Measurements from ENCODE around the gene LRTM2. TPM values are rescaled to one million over a fixed set of nuclear protein-coding genes. Genes with fewer than 3 reads are reported as not detected.
A peak's percentile ranks its signal among the peaks of the same experiment; 100 is the strongest.

LRTM2 gene
- total RNA-seq, 1 donor: not detected

DNA sequence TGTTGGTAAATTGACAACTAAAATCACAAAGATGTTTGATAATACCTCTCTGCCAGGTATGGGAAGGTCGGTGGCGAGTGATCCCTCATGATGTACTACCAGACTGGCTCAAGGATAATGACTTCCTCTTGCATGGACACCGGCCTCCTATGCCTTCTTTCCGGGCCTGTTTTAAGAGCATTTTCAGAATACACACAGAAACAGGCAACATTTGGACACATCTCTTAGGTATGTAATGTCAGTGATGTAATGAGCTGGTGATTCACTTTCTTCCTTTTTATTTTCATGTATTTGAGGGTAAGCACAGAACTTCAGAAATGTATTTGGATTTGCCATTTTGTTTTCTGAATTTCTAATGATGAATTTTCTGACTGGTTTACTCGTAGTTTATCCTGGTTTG lies 42.6 kb upstream of the LRTM2 start:
- no peaks in the 10 kb centered on the region for H3K36me3 ChIP-seq (ENCODE audit: insufficient read depth, low read length)
- peaks cover 11% of the 10 kb centered on the region for H4K20me1 ChIP-seq (ENCODE audit: insufficient read depth, low read length)
- H2AFZ ChIP-seq (ENCODE audit: low read length): no peak overlapping the region
- H3K4me1 ChIP-seq (ENCODE audit: insufficient read depth, low read length): peaks cover 43% of the 10 kb centered on the region
- TF ChIP-seq, protein P1, sequence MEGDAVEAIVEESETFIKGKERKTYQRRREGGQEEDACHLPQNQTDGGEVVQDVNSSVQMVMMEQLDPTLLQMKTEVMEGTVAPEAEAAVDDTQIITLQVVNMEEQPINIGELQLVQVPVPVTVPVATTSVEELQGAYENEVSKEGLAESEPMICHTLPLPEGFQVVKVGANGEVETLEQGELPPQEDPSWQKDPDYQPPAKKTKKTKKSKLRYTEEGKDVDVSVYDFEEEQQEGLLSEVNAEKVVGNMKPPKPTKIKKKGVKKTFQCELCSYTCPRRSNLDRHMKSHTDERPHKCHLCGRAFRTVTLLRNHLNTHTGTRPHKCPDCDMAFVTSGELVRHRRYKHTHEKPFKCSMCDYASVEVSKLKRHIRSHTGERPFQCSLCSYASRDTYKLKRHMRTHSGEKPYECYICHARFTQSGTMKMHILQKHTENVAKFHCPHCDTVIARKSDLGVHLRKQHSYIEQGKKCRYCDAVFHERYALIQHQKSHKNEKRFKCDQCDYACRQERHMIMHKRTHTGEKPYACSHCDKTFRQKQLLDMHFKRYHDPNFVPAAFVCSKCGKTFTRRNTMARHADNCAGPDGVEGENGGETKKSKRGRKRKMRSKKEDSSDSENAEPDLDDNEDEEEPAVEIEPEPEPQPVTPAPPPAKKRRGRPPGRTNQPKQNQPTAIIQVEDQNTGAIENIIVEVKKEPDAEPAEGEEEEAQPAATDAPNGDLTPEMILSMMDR (IDR thresholded peaks at IDR 0.05; ENCODE audit: extremely low read depth, low read depth, low read length): no peak
- H3K27ac ChIP-seq (ENCODE audit: low read depth, low read length): peak overlapping the region; percentile 62
- no peak for DNase-seq (ENCODE audit: insufficient read length, low spot score, missing footprints)
- H3K4me2 ChIP-seq (ENCODE audit: insufficient read depth, low read length): peak overlapping the region; percentile 41
- no peak overlapping the region for H3K4me3 ChIP-seq (ENCODE audit: insufficient read depth, low read length)
- H3K79me2 ChIP-seq (ENCODE audit: insufficient read depth, low read length): peaks cover 7% of the 10 kb centered on the region
- H3K27me3 ChIP-seq (ENCODE audit: insufficient read depth, low read length): no peaks in the 10 kb centered on the region
- H3K9me3 ChIP-seq (ENCODE audit: low read depth, low read length): no peaks in the 10 kb centered on the region

DNA sequence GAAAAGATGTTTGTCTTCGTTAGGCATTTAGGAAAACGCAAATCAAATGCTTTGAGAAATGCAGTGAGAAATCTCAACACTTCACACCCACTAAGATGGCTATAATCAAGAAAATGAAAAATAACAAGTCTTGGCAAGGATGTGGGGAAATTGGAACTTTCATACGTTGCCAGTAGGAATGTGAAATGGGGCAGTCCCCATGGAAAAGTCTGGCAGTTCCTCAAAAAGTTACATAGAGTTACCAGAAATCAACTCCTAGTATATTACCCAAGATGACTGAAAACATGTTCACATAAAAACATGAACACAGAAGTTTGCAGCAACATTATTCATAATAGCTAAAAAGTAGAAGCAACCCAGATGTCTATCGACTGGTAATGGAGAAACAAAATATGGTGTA lies 41.5 kb upstream of the LRTM2 start:
- Histone ChIP-seq H3K9me3 (ENCODE audit: low read depth, low read length) (no peaks in the 10 kb centered on the region), H3K4me2 (ENCODE audit: insufficient read depth, low read length) (peak overlapping the region; percentile 32), H3K27ac (ENCODE audit: low read depth, low read length) (peak overlapping the region; percentile 15), H3K36me3 (ENCODE audit: insufficient read depth, low read length) (no peaks in the 10 kb centered on the region), H4K20me1 (ENCODE audit: insufficient read depth, low read length) (peaks cover 11% of the 10 kb centered on the region), H2AFZ (ENCODE audit: low read length) (no peak overlapping the region), H3K4me1 (ENCODE audit: insufficient read depth, low read length) (peaks cover 43% of the 10 kb centered on the region), H3K27me3 (ENCODE audit: insufficient read depth, low read length) (no peaks in the 10 kb centered on the region), H3K79me2 (ENCODE audit: insufficient read depth, low read length) (peaks cover 7% of the 10 kb centered on the region), H3K4me3 (ENCODE audit: insufficient read depth, low read length) (no peak overlapping the region)
- DNase-seq (ENCODE audit: insufficient read length, low spot score, missing footprints): no peak
- TF ChIP-seq, protein P1 (IDR thresholded peaks at IDR 0.05; ENCODE audit: extremely low read depth, low read depth, low read length): no peak

DNA sequence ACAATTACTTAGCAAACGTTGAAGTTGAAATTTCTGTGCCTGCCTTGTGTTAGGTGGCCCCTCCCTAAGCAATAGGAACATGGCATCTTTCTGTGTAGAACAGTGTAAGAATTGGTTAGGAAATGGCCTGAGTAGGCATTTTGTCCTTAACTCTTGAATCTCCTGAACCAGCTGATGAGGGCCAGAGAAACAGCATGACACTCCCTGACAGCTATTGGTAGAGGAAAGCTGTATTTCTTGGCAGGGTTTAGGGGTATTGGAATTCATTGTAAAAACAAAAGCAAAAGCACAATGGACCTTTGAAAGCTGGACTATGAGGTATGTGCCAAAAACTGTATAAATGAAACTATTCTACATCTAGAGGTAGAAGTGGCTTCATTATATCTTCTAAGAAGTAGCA lies 40.6 kb upstream of the LRTM2 start:
- Histone ChIP-seq H3K27ac (ENCODE audit: low read depth, low read length) (peak overlapping the region; percentile 15), H3K79me2 (ENCODE audit: insufficient read depth, low read length) (peaks cover 7% of the 10 kb centered on the region), H3K4me1 (ENCODE audit: insufficient read depth, low read length) (peaks cover 43% of the 10 kb centered on the region), H4K20me1 (ENCODE audit: insufficient read depth, low read length) (peaks cover 11% of the 10 kb centered on the region), H3K4me2 (ENCODE audit: insufficient read depth, low read length) (peak overlapping the region; percentile 32), H3K27me3 (ENCODE audit: insufficient read depth, low read length) (no peaks in the 10 kb centered on the region), H2AFZ (ENCODE audit: low read length) (no peak overlapping the region), H3K9me3 (ENCODE audit: low read depth, low read length) (no peaks in the 10 kb centered on the region), H3K4me3 (ENCODE audit: insufficient read depth, low read length) (no peak overlapping the region), H3K36me3 (ENCODE audit: insufficient read depth, low read length) (no peaks in the 10 kb centered on the region)
- TF ChIP-seq, protein P1 (IDR thresholded peaks at IDR 0.05; ENCODE audit: extremely low read depth, low read depth, low read length): no peak
- DNase-seq (ENCODE audit: insufficient read length, low spot score, missing footprints): no peak

DNA sequence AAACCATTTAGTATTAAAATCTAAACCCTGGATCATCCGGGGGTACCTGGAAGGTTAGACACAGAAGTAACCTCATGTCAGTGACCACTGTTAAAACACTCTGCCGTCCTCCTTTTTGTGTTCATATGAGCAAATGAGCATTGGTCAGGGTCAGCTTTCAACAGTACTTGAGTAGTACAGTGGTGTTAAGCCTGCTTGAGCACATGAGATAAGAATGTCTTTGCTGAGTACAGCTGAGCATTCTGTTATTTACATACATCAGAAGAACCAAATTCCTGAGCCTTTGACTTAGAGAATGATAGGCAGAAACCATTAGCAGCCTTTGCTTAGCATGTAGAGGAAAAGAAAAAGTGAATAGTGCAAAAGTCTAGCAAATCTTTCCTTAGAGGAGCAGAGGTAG lies 38.6 kb upstream of the LRTM2 start:
- H3K36me3 ChIP-seq (ENCODE audit: insufficient read depth, low read length): no peaks in the 10 kb centered on the region
- H3K4me1 ChIP-seq (ENCODE audit: insufficient read depth, low read length): peaks cover 33% of the 10 kb centered on the region
- H4K20me1 ChIP-seq (ENCODE audit: insufficient read depth, low read length): peaks cover 4% of the 10 kb centered on the region
- H2AFZ ChIP-seq (ENCODE audit: low read length): no peak overlapping the region
- H3K27me3 ChIP-seq (ENCODE audit: insufficient read depth, low read length): no peaks in the 10 kb centered on the region
- no peak overlapping the region for H3K4me2 ChIP-seq (ENCODE audit: insufficient read depth, low read length)
- no peaks in the 10 kb centered on the region for H3K9me3 ChIP-seq (ENCODE audit: low read depth, low read length)
- TF ChIP-seq, protein P1 (IDR thresholded peaks at IDR 0.05; ENCODE audit: extremely low read depth, low read depth, low read length): no peak
- H3K27ac ChIP-seq (ENCODE audit: low read depth, low read length): no peak overlapping the region
- no peak for DNase-seq (ENCODE audit: insufficient read length, low spot score, missing footprints)
- H3K4me3 ChIP-seq (ENCODE audit: insufficient read depth, low read length): no peak overlapping the region
- H3K79me2 ChIP-seq (ENCODE audit: insufficient read depth, low read length): peaks cover 5% of the 10 kb centered on the region

Data from osteoblast (primary cell).